Endodermal cell (in vitro differentiated cells): Measurements from ENCODE around the gene RTCA. TPM values are rescaled to one million over a fixed set of nuclear protein-coding genes. Genes with fewer than 3 reads are reported as not detected.
"Not testable (repeated sequence)": the region's sequence is repeated elsewhere in the genome, so short reads cannot be mapped to it uniquely, and the experiment has no call there.

ENCODE experiments used
- DNase-seq: peaks from one replicate; pipeline ENCODE4 v3.0.0-alpha.2; 2017
- H3K27ac ChIP-seq: 2 replicates; pipeline ENCODE4 v1.5.1; 2013; ENCODE audit warnings: mild to moderate bottlenecking, low read depth, low read length, moderate library complexity
- H3K27me3 ChIP-seq: 2 replicates; pipeline ENCODE4 v1.6.1; 2013; ENCODE audit warnings: mild to moderate bottlenecking, low read length, moderate library complexity; ENCODE audit not compliant: insufficient read depth, control insufficient read depth, poor library complexity, severe bottlenecking
- H3K36me3 ChIP-seq: 2 replicates; pipeline ENCODE4 v1.7.0; 2013; ENCODE audit warnings: mild to moderate bottlenecking, low read length, moderate library complexity; ENCODE audit not compliant: control insufficient read depth, insufficient read depth
- H3K4me1 ChIP-seq: one replicate; pipeline ENCODE4 v1.7.0; 2013; ENCODE audit warnings: low read length; ENCODE audit not compliant: control insufficient read depth, insufficient read depth
- H3K4me3 ChIP-seq: 2 replicates; pipeline ENCODE4 v1.5.1; 2013; ENCODE audit warnings: mild to moderate bottlenecking, low read length, moderate library complexity
- H3K9ac ChIP-seq: 2 replicates; pipeline ENCODE4 v1.6.1; 2013; ENCODE audit warnings: mild to moderate bottlenecking, low read length, moderate library complexity; ENCODE audit not compliant: poor library complexity, severe bottlenecking; ENCODE audit errors: extremely low read depth
- H3K9me3 ChIP-seq: 2 replicates; pipeline ENCODE4 v1.6.1; 2013; ENCODE audit warnings: mild to moderate bottlenecking, low read length, moderate library complexity; ENCODE audit not compliant: control insufficient read depth
- H3K27ac Mint-ChIP-seq: 2 replicates; pipeline ENCODE4 v1.8.0; 2020; ENCODE audit warnings: mixed read lengths
- H3K27me3 Mint-ChIP-seq: 2 replicates; pipeline ENCODE4 v1.8.0; 2021; ENCODE audit warnings: mild to moderate bottlenecking, mixed read lengths; ENCODE audit not compliant: insufficient read depth
- H3K36me3 Mint-ChIP-seq: 2 replicates; pipeline ENCODE4 v1.8.0; 2020; ENCODE audit warnings: low read depth, mixed read lengths
- H3K4me1 Mint-ChIP-seq: 2 replicates; pipeline ENCODE4 v1.8.0; 2020; ENCODE audit warnings: mixed read lengths
- H3K4me3 Mint-ChIP-seq: 2 replicates; pipeline ENCODE4 v1.8.0; 2020; ENCODE audit warnings: mild to moderate bottlenecking, moderate library complexity, mixed read lengths
- H3K9me3 Mint-ChIP-seq: 2 replicates; pipeline ENCODE4 v1.8.0; 2020; ENCODE audit warnings: mild to moderate bottlenecking, mixed read lengths
- WGBS, 2 experiments: methylation state at CpG; one replicate each; pipeline versions ENCODE4 v1.1.5 to v1.1.7; 2013; ENCODE audit warnings: missing lambda C conversion rate in 2 of 2, mixed read lengths in 1 of 2; ENCODE audit not compliant: insufficient coverage in 1 of 2, insufficient read length in 1 of 2; 5-methylcytosine and 5-hydroxymethylcytosine counted together
- total RNA-seq, 2 donors: library from RNA; stranded (reverse); fragmentation: NEBNext Ultra II Directional in 1 of 2; extraction: Animal tissue kit (Norgen Biotek cat#: 25700) in 1 of 2; gene quantifications; 2 replicates in 1 of 2; 3 replicates in 1 of 2; pipeline ENCODE4 v1.2.1, GENCODE V29; 2021
- TF ChIP-seq, protein P1 (sequence below): fragments of 200-600 bp; sonication (generic); conservative IDR thresholded peaks from 2 replicates; pipeline ENCODE4 v1.5.0; 2021; ENCODE audit warnings: antibody characterized with exemption, mild to moderate bottlenecking

The RTCA gene
- total RNA-seq, 2 donors from 2014 or later, result 46.0 to 49.8 TPM

DNA sequence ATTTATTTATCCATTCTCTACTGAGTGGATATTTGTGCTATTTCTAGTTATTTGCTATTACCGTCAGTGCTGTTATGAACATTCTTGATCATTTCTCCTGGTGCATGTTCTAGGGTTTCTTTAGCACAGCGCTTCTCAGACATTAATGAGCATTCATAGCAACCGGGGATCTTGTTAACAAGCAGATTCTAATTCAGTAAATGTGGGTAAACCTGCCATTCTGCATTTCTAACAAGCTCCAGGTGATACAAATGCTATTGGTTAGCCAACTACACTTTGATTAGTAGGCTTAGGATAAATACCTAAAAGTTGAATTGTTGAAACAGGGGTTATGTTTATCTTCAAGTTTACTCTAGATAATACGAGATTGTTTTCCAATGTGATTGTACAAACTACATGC is 13.1 kb upstream of the RTCA start:
- Mint-ChIP-seq H3K27ac (no peak overlapping the region), H3K4me3 (no peak overlapping the region), H3K36me3 (no peaks in the 10 kb centered on the region), H3K27me3 (peaks cover 4% of the 10 kb centered on the region), H3K9me3 (no peaks in the 10 kb centered on the region), H3K4me1 (peaks cover 12% of the 10 kb centered on the region)
- 92 to 100% methylated on average over 3 to 4 of the region's 4 CpGs for WGBS, 2 experiments
- Histone ChIP-seq H3K9ac (no peak overlapping the region), H3K4me1 (peaks cover 6% of the 10 kb centered on the region), H3K27ac (no peak overlapping the region), H3K27me3 (no peaks in the 10 kb centered on the region), H3K9me3 (no peaks in the 10 kb centered on the region), H3K36me3 (no peaks in the 10 kb centered on the region), H3K4me3 (no peak overlapping the region)
- TF ChIP-seq, protein P1, sequence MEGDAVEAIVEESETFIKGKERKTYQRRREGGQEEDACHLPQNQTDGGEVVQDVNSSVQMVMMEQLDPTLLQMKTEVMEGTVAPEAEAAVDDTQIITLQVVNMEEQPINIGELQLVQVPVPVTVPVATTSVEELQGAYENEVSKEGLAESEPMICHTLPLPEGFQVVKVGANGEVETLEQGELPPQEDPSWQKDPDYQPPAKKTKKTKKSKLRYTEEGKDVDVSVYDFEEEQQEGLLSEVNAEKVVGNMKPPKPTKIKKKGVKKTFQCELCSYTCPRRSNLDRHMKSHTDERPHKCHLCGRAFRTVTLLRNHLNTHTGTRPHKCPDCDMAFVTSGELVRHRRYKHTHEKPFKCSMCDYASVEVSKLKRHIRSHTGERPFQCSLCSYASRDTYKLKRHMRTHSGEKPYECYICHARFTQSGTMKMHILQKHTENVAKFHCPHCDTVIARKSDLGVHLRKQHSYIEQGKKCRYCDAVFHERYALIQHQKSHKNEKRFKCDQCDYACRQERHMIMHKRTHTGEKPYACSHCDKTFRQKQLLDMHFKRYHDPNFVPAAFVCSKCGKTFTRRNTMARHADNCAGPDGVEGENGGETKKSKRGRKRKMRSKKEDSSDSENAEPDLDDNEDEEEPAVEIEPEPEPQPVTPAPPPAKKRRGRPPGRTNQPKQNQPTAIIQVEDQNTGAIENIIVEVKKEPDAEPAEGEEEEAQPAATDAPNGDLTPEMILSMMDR, result no peak
- DNase-seq, result no peak

DNA sequence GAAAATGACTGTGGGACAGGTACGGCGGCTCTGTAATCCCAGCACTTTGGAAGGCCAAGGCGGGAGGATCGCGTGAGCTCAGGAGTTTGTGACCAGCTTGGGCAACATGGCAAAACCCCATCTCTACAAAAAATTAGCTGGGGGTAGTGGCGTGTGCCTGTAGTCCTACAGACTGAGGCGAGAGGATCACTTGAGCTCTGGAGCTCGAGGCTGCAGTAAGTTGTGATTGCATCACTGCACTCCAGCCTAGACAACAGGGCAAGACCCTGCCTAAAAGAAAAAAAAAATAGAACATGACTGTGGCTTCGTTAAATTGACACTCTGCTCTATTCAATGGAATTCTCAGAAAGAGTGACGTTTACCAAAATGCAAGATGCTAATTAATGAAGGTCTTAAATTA is 12.5 kb upstream of the RTCA start:
- WGBS, 2 experiments, result 77 to 81% methylated on average over 4 to 10 of the region's 10 CpGs
- TF ChIP-seq, protein P1, result no peak
- H3K27ac Mint-ChIP-seq, result peak overlapping the region; percentile 22
- H3K27ac ChIP-seq, result no peak overlapping the region
- peaks cover 6% of the 10 kb centered on the region for H3K4me1 ChIP-seq
- no peaks in the 10 kb centered on the region for H3K36me3 Mint-ChIP-seq
- no peak overlapping the region for H3K4me3 ChIP-seq
- no peak overlapping the region for H3K9ac ChIP-seq
- no peaks in the 10 kb centered on the region for H3K36me3 ChIP-seq
- no peaks in the 10 kb centered on the region for H3K27me3 ChIP-seq
- H3K4me1 Mint-ChIP-seq, result peaks cover 12% of the 10 kb centered on the region
- peak; percentile 45 for DNase-seq
- H3K9me3 ChIP-seq, result no peaks in the 10 kb centered on the region
- no peak overlapping the region for H3K4me3 Mint-ChIP-seq
- H3K27me3 Mint-ChIP-seq, result peaks cover 4% of the 10 kb centered on the region
- H3K9me3 Mint-ChIP-seq, result peaks cover 4% of the 10 kb centered on the region

DNA sequence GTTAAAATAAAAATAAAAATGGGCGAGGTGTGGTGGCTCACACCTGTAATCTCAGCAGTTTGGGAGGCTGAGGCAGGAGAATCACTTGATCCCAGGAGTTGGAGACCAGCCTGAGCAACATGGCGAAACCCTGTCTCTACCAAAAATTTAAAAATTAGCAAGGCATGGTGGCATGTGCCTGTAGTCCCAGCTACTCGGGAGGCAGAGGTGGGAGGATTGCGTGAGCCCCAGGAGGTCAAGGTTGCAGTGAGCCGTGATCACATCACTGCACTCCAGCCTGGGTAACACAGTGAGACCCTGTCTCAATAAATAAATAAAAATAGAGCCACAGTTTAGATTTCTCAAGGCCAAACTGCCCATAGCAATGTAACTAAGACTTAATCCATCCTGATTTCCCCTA is 9.7 kb upstream of the RTCA start:
- DNase-seq, H3K36me3 ChIP-seq, H3K9ac ChIP-seq, H3K27ac Mint-ChIP-seq, H3K4me3 ChIP-seq, H3K27me3 Mint-ChIP-seq, H3K4me1 ChIP-seq, H3K27me3 ChIP-seq, H3K36me3 Mint-ChIP-seq, H3K9me3 ChIP-seq, H3K4me3 Mint-ChIP-seq, H3K27ac ChIP-seq: not testable (repeated sequence)
- Mint-ChIP-seq H3K9me3 (peaks cover 22% of the 10 kb centered on the region), H3K4me1 (peaks cover 12% of the 10 kb centered on the region)
- 89 to 94% methylated on average over 4 to 5 of the region's 5 CpGs for WGBS, 2 experiments

DNA sequence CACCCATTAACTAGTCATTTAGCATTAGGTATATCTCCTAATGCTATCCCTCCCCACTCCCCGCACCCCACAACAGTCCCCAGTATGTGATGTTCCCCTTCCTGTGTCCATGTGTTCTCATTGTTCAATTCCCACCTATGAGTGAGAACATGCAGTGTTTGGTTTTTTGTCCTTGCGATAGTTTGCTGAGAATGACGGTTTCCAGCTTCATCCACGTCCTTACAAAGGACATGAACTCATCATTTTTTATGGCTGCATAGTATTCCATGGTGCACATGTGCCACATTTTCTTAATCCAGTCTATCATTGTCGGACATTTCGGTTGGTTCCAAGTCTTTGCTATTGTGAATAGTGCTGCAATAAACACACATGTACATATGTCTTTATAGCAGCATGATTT is 7.6 kb upstream of the RTCA start:
- not testable (repeated sequence) for H3K27ac Mint-ChIP-seq
- peaks cover 22% of the 10 kb centered on the region for H3K9me3 ChIP-seq

More for the DNA sequence above, 7.6 kb upstream of the RTCA start:
- not testable (repeated sequence) for H3K4me1 ChIP-seq, H3K36me3 ChIP-seq, H3K27me3 Mint-ChIP-seq, H3K27me3 ChIP-seq, H3K36me3 Mint-ChIP-seq, H3K4me3 ChIP-seq, H3K9ac ChIP-seq, H3K4me3 Mint-ChIP-seq, H3K4me1 Mint-ChIP-seq, DNase-seq, H3K27ac ChIP-seq
- 80 to 81% methylated on average over 1 to 3 of the region's 6 CpGs for WGBS, 2 experiments
- H3K9me3 Mint-ChIP-seq, result peaks cover 29% of the 10 kb centered on the region
